ENCODE data around the gene TUNAR. TPM values are rescaled to one million over a fixed set of nuclear protein-coding genes. Genes with fewer than 3 reads are reported as not detected.

TUNAR gene
- total RNA-seq, 2 donors from 2014 or later, result 0.07 to 0.11 TPM

GRCh38 chr14:95831468-95831867, 45.2 kb upstream of the TUNAR start:
- Histone ChIP-seq H3K27ac (no peak overlapping the region), H3K36me3 (no peaks in the 10 kb centered on the region), H3K4me3 (no peak overlapping the region), H3K4me1 (no peaks in the 10 kb centered on the region), H3K27me3 (no peaks in the 10 kb centered on the region), H3K9me3 (no peaks in the 10 kb centered on the region), H3K9ac (ENCODE audit: low read depth in 2 of 2, low read length in 2 of 2) (no peak overlapping the region)
- DNase-seq, result no peak
- intact Hi-C loops (cut with DNase I), result no loop called here
- TF ChIP-seq CTCF (IDR thresholded peaks at IDR 0.05), result no peak

- H3K36me3 ChIP-seq, result no peaks in the 10 kb centered on the region
- H3K4me1 ChIP-seq, result no peaks in the 10 kb centered on the region
- H3K27ac ChIP-seq, result no peak overlapping the region
- no peak overlapping the region for H3K9ac ChIP-seq (ENCODE audit: low read depth in 2 of 2, low read length in 2 of 2)
- DNase-seq, result no peak
- H3K4me3 ChIP-seq, result no peak overlapping the region
- no peaks in the 10 kb centered on the region for H3K9me3 ChIP-seq
- no peaks in the 10 kb centered on the region for H3K27me3 ChIP-seq
- intact Hi-C loops (cut with DNase I), result no loop called here
- TF ChIP-seq CTCF (IDR thresholded peaks at IDR 0.05), result no peak
Measured at GRCh38 chr14:95832012-95832411, 44.6 kb upstream of the TUNAR start.

- Histone ChIP-seq H3K9ac (ENCODE audit: low read depth in 2 of 2, low read length in 2 of 2) (no peak overlapping the region), H3K27ac (no peak overlapping the region), H3K4me1 (no peaks in the 10 kb centered on the region), H3K4me3 (no peak overlapping the region), H3K36me3 (no peaks in the 10 kb centered on the region), H3K27me3 (no peaks in the 10 kb centered on the region), H3K9me3 (no peaks in the 10 kb centered on the region)
- DNase-seq, result no peak
- intact Hi-C loops (cut with DNase I), result no loop called here
- TF ChIP-seq CTCF (IDR thresholded peaks at IDR 0.05), result no peak
Measured at GRCh38 chr14:95833429-95833828, 43.2 kb upstream of the TUNAR start.

- no peaks in the 10 kb centered on the region for H3K4me1 ChIP-seq
- H3K27ac ChIP-seq, result no peak overlapping the region
- H3K4me3 ChIP-seq, result no peak overlapping the region
- H3K27me3 ChIP-seq, result no peaks in the 10 kb centered on the region
- TF ChIP-seq CTCF (IDR thresholded peaks at IDR 0.05), result no peak
- H3K9ac ChIP-seq (ENCODE audit: low read depth in 2 of 2, low read length in 2 of 2), result no peak overlapping the region
- no peaks in the 10 kb centered on the region for H3K36me3 ChIP-seq
- intact Hi-C loops (cut with DNase I), result no loop called here
- no peak for DNase-seq
- H3K9me3 ChIP-seq, result no peaks in the 10 kb centered on the region
Measured at GRCh38 chr14:95834496-95834895, 42.1 kb upstream of the TUNAR start.

GRCh38 chr14:95835121-95835730, 41.4 kb upstream of the TUNAR start:
- Histone ChIP-seq H3K4me3 (no peak overlapping the region), H3K36me3 (no peaks in the 10 kb centered on the region), H3K9me3 (no peaks in the 10 kb centered on the region), H3K4me1 (no peaks in the 10 kb centered on the region), H3K9ac (ENCODE audit: low read depth in 2 of 2, low read length in 2 of 2) (no peak overlapping the region), H3K27me3 (no peaks in the 10 kb centered on the region), H3K27ac (no peak overlapping the region)
- intact Hi-C loops (cut with DNase I), result no loop called here
- TF ChIP-seq CTCF (IDR thresholded peaks at IDR 0.05), result no peak
- DNase-seq, result no peak

Data from colonic mucosa (tissue), 4 donors.